Inferior parietal cortex (tissue), 1 donor: Measurements from ENCODE around the gene HSPB3.
A peak's percentile ranks its signal among the peaks of the same experiment; 100 is the strongest.
"Not testable (repeated sequence)": the region's sequence is repeated elsewhere in the genome, so short reads cannot be mapped to it uniquely, and the experiment has no call there.

Experiments used
- DNase-seq: peaks from one replicate; pipeline ENCODE4 v3.0.0-alpha.2; 2016; ENCODE audit errors: extremely low spot score

HSPB3 gene, protein sequence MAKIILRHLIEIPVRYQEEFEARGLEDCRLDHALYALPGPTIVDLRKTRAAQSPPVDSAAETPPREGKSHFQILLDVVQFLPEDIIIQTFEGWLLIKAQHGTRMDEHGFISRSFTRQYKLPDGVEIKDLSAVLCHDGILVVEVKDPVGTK

DNA sequence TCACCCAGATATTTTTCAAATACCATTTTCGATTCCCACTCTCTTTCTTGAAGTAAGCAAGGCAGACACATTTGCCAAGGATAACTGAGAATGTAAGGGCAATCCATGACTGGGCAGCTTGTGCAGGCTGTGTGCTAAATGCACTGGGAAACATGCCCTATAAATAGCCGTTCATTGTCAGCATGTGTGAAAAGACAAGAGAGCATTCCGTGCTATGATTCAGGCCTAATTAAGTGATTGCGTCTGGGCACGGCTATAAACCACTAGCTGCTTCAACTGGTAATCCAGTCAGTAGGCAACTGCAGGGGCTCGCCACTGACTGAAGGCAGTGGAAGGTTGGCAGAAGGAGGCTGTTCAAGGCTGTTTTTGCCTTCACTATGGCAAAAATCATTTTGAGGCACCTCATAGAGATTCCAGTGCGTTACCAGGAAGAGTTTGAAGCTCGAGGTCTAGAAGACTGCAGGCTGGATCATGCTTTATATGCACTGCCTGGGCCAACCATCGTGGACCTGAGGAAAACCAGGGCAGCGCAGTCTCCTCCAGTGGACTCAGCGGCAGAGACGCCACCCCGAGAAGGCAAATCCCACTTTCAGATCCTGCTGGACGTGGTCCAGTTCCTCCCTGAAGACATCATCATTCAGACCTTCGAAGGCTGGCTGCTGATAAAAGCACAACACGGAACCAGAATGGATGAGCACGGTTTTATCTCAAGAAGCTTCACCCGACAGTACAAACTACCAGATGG is at the start of gene HSPB3:
TSS of gene HSPB3 (plus strand) at position 287 of the 745 bp plus-strand sequence. CDS start at position 378, 91 bp downstream.
- DNase-seq, result peak; percentile 60

DNA sequence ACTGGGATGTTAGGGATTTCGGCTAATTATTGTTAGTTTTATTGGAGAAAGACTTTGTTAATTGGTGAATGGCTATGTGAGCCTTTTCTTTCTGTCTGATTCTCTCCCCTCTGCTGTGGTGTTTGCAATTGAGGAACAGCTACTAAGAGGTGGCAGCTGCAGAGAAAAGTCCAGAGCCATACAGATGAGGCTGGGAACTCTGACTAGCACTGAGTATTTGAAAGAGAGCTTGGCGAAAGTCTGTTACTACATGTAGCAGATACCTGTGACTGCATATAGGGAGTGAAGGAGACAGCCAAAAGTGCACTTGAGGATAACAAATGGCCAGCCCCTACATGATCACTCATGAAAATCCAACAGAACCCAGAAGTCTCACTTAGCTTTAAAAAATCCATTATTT is 44.3 kb upstream of the HSPB3 start:
- no peak for DNase-seq

DNA sequence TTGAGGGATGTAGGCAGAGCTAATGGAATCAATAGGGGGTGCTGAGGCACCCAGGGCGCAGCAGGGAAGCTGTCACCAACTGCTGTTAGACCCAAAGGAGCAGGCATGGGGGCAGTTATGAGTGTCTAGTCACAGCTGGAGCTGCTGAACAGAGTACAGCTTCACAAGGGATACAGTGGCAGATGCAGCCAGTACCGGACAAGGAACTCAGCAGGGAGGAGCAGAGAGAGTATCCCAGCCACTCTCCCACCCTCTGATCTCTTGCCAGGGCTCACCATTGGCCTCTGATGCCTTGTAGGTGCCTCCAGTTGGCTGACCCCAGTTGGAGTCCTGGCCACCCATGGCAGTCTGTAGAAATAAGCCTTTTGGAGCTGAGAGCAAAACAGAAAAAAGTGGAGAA is 42.6 kb upstream of the HSPB3 start:
- no peak for DNase-seq

DNA sequence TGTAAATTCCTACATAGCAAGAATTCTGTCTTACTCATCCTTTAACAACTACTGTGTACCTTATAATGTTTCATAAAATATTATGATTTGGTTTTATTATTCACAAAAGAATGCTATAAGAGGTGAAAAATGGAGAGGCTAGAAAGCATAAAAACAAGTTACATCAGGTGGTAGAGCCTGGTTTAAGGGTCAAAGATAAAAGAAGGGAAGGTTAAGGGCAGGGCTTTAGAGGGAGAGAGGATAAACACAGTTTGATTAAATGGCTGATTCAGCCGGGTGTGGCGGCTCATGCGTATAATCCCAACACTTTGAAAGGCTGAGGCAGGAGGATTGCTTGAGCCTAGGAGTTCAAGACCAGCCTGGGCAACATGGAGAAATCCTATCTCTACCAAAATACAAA is 40.4 kb upstream of the HSPB3 start:
- DNase-seq, result no peak

DNA sequence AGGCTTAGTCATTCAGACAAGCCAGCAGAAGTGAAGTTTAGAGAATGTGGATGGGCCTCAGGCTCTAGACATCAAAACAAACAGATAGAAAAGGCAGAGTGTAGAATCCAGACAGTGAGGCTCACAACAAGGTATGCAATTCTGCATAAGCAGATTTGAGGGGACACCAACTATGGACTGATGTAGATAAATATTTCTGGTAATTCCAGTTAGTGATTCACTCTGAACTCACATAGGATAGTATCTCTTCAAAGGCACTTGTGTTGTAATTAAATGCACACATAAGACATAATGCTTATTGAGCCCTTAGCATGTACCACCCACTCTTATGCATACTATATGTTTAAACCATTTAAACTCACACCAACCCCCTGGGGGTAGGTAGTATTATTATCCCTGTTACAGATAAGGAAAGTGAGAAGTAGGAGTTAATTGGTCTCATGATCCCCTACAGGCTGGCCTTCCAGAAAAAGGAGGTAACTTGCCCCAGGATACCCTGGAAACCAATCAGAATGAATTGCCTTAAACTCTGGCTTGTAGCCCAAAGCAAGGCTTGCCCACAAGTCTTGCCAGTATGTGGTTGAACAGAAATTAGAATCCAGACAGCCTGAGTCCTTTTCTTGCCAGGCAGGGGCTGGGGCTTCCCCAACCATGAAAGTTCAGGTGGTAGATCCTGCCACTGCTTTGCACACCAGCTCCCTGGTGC is 39.5 kb upstream of the HSPB3 start:
- no peak for DNase-seq

DNA sequence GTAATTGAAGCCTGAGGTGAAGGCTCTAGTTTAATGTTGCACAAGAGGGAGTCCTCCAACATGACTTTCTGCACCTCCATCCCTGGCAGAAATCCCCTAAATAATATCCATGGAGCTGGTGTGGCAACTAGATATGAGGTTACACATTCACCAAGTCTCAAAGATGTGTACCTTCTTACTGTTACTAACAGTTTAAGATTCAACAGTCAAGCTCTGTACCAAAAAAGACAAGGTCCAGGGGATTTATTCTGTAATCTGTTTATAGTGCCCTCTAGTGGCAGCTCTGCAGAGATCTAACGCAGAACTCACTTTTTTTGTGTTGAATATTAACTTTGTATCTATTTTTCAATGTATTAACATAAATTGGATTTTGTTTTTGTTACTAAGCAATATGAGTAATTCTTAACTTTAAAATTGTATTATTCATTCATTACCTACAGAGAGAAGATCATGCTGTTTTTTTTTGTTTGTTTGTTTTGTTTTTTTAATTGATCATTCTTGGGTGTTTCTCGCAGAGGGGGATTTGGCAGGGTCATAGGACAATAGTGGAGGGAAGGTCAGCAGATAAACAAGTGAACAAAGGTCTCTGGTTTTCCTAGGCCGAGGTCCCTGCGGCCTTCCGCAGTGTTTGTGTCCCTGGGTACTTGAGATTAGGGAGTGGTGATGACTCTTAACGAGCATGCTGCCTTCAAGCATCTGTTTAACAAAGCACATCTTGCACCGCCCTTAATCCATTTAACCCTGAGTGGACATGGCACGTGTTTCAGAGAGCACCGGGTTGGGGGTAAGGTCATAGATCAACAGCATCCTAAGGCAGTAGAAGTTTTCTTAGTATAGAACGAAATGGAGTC is 35.7 kb upstream of the HSPB3 start:
- DNase-seq, result peak; percentile 80

DNA sequence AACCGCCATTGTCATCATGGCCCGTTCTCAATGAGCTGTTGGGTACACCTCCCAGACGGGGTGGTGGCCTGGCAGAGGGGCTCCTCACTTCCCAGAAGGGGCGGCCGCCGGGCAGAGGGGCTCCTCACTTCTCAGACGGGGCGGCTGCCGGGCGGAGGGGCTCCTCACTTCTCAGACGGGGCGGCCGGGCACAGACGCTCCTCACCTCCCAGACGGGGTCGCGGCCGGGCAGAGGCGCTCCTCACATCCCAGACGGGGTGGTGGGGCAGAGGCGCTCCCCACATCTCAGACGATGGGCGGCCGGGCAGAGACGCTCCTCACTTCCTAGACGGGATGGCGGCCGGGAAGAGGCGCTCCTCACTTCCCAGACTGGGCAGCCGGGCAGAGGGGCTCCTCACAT is 35.0 kb upstream of the HSPB3 start:
- DNase-seq, result not testable (repeated sequence)

DNA sequence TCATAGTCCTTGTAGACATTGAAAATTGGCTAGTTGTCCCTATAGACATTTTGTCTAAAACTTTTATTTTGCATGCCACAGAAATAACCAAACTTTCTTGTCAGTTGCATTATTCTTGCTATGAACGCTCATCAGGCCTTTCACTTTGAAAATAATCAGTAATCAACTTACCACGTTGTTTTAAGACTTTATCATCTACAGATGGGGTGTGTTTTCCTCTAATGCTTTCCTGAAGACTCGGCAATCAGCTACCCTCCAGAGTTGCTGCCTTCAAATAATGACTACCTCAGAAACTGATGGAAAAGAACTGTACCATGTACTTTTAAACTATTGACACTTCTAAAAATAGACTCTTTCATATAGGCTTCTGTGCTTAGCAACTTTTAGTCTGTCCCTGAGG is 33.5 kb upstream of the HSPB3 start:
- no peak for DNase-seq

DNA sequence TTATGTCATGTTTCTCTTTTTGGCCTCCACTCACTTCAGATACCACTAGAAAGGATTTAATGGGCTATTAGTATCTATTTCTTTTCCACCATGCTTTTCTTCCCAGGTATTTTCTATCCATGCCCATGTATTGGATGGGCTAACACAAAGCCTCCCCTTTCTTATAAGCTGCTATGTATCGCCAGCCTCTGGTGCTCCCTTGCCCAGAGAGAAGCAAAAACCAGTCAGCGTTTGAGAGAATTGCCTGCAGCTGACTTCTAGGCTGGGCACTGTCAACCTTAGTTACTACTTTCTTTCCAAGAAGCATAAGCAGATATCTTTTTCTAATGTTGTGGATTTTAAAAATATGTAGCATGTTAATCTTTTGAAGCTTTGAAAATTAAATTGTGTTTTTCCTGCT is 30.2 kb upstream of the HSPB3 start:
- no peak for DNase-seq

DNA sequence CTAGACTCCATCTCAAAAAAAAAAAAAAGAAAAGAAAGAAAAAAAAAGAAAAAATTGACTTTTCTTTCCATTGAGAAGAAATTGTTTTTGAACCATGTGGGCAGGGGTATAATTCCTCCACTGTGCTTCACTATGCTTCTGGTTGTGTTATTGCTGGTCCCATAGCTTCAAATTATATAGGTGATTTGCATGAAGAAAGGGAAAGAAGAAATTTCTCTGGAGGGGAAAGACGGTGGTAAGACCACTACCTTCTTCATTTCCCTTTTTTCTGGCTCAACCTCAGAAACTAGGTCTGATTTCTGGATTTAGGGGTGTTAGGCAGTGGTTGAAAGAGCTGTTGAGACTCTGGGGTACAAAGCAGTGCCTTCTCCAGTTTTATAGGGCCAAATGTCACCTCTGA is 29.3 kb upstream of the HSPB3 start:
- DNase-seq, result no peak

DNA sequence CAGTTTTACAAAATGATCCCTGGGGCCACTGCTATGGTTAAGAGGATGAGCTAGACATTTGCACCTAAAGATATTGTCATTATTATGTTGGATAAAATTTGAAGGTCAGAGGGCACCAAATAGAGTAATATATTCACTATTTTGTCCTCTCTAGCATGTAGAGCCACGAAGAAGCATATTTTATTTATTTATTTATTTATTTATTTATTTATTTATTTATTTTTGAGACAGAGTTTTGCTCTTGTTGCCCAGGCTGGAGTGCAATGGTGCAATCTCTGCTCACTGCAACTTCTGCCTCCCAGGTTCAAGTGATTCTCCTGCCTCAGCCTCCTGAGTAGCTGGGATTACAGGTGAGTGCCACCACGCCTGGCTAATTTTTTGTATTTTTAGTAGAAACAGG is 20.8 kb upstream of the HSPB3 start:
- DNase-seq, result not testable (repeated sequence)

DNA sequence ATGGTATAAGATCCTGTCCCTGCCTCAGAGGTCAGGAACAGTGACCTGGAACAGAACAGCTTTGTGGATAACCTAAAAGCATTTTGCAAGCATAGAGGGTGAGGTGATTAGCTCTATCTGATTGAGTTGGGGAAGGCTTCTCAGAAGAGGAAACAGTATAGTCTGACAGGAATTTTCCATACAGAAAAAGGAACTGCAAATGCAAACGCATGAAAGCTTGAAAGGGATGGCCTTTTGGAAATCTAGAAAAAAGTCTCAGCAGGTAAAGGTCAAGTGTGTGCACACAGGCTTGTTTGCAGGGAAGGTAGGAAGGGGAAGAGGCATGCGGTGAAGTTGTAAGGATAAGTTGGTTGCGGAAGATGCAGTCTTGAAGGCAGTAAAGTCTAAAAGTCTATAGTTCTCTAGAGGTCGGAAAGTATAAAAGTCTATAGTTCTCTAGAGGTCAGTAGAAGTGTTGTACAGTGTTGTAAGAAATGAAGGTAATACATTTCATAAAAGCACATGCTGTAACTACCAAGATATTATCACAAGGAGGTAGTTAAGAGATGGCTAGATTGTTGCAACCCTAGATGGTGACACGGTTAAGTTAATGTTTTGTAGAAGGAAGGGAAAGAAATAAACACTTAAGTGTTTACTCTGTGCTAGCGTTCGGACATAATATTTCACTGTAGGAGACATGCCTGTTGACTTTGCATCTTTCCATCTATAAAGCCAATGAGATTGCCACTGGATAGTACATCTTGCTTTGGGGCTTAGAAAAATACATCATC is 16.7 kb upstream of the HSPB3 start:
- no peak for DNase-seq

DNA sequence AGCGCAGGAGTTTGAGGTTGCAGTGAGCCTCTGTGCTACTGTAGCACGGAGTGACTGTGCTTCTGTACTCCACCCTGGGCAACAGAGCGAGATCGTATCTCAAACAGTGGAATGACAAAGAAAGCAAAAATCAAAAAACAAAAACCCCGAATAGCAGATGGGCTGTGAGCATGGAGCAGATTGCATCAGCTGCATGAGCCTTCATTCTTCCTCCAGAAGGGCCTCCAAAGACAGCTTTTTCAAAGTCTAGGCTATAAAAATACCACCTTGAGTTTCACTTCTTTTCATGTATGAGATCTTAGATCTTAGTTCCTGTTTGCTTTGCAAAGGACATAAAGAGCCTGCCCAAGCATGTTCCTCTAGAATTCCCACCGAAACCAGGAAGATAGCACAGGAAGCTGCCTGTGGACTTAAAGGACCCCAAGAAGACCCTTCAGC is 15.0 kb upstream of the HSPB3 start:
- no peak for DNase-seq

DNA sequence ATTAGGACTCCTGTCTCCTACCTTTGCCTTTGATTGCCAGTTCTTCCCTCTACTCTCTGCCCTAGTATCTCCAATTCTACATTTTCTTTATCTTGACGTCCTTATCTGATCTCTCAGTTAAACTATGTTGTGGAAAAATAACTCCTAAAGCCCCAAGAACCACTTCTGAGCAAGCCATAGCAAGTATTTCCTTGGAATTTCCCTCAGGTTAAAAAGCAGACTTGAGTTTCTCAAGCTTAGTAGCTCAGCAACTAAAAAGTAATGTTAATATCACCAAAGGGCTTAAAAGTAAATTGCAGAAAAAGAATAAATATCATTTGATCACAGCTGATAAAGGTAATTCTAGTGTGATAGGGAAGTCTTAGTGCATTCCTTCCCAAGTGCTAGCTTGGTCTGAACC is 13.2 kb upstream of the HSPB3 start:
- no peak for DNase-seq

DNA sequence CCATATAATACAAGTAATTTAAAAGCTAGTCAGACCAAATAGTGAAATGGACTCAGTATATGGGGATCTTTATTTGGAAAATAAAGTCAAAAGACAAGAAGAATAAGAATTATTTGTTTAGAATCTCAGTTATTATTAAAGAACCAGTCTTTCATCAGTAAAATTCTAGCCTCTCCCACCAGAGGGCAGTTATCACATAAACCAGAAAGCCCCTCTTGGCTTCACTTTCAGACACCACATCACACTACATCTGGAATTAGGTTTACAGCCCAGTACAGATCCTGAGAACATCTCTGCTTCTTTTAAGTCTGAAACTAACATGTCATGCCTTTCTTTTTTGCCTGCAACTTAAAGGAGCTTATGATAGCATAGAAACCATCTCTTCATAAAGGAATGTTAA is 12.2 kb upstream of the HSPB3 start:
- DNase-seq, result no peak

DNA sequence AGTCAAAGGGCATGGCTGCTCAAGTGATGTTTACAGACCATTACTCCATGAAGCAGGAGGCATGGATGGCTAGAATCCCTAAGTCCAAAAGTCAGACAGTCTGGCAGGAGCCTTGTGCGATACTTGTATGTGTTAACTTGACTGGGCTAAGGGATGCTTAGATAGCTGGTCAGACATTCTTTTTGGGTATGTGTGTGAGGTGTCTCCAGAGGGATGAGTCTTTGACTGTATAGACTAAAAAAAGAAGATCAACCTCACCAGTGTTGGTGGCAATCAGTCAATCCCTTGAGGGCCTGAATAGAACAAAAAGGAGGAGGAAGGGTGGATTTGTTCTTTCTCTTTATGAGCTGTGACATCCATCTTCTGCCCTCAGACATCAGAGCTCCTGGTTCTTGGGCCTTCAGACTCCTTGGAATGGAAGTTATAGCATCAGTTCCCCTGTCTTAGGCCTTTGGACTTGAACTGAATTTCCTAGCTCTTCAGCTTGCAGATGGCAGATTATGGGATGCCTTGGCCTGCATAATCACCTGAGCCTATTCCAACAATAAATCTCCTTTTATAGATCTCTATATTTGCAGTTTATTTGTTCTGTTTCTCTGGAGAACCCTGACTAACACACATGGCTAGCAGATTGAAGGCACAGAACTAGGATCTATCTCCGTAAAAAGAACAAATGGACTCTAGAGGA is 9.7 kb upstream of the HSPB3 start:
- no peak for DNase-seq

DNA sequence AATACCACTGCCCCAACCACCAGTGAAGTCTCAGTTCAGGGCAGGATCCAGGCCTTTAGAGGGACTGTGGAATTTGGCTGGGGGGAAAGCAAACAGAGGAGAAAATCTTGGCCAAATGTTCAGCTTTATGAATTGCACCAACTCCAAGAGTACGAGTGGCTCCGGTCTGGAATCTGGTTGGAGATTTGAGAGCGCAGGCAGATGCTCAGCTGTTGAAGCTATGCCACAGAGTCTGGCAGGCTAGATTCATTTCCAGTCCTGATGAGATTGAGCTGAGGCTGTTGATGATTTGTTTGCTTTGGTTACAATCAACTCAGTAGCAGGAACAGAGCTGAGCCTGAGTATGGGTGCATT is 9.1 kb upstream of the HSPB3 start:
- DNase-seq, result no peak

DNA sequence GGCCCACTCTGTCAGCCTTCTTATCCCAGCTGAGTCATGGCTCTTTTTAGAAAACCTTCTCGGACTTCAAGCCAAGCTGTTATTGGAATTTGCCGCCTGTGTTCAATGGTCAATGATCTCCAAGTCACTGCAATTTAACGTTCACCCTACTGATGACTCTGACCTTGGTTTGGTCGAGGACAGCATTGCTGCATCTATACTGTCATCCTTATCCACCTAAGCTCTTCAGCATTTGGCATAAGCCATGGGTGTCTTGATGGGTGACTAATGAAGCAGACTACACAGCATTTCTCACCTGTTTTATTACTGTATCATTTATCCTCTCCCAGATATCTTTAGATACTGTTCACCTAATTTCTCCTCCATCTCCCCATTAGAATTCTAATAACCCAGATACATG is 5.6 kb upstream of the HSPB3 start:
- no peak for DNase-seq

DNA sequence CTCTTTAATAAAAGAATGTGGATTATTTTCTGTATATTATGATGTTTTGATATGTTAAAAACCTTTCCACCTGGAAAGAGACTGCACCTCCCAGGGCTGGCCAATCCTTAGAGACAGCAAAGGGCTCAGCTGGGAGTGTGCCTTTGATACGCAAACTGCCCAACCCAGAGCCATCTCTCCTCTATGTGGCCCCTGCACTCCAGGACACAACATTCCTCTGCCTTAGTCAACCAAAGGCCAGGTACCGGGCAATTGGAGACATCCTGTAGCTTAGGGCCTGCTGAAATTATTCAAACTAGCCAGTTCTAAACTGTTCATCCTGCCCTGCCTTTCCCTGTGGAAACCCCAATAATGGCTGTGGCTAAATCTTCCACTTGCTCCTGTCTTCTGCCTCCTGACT is 5.0 kb upstream of the HSPB3 start:
- no peak for DNase-seq

DNA sequence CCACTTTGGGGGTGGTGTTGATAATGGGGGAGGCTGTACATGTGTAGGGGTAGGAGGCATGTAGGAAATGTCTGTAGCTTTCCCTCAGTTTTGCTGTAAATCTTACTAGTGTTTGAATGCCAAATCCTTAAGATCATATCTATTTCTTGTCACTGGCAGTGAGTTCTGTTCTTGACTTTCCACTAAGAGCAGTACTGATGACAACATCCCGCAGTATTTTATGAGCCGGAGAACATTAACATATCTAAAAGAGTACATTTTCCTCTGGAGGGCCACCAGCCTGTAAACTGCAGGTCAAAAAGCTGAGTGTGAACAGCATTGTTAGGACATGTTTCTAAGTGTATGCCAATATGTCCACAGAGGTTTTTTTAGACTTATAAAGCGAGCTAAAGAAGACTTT is 2.5 kb upstream of the HSPB3 start:
- no peak for DNase-seq

DNA sequence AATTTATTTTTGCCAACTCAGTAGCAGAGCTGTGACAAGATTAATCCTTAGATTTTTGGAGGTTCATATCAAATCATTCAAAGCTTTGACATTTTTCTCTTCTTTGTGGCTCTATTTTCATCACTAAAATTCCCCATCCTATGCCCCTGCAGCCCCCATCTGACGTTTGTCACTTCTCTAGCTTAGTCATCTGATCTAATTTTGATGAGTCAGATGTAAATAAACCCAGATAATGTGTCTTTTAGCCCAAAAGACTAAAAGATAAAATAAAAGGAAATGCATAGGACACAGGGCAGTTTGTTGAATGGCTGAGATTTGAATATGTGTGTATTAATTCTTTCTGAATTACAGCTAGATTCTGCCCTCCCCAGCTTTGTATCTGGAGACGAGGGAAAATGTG is 897 bp upstream of the HSPB3 start:
- no peak for DNase-seq
